ENCODE results near the gene IL15RA.
"Not testable (repeated sequence)": the region's sequence is repeated elsewhere in the genome, so short reads cannot be mapped to it uniquely, and the experiment has no call there.

DNA sequence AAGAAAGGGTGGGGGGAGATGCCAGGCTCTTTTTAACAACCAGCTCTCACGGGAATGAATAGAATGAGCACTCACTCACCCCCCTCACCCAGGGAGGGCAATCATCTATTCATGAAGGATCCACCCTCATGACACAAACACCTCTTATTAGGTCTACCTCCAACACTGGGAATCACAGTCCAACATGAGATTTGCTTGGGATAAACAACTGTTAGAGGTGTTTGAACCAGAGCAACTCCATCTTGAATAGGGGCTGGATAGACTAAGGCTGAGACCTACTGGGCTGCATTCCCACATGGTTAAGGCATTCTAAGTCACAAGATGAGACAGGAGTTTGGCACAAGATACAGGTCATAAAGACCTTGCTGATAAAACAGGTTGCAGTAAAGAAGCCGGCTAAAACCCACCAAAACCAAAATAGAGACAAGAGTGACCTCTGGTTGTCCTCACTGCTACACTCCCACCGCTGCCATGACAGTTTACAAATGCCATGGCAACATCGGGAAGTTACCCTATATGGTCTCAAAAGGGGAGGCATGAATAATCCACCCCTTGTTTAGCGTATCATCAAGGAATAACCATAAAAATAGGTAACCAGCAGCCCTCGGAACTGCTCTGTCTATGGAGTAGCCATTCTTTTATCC lies 27.9 kb upstream of the IL15RA start:
- not testable (repeated sequence) for TF ChIP-seq POLR2A (IDR thresholded peaks at IDR 0.05; ENCODE audit: low read depth, low read length); POLR2AphosphoS5 (IDR thresholded peaks at IDR 0.05; ENCODE audit: low read depth, low read length); TAF1 (IDR thresholded peaks at IDR 0.05; ENCODE audit: borderline replicate concordance, low read depth, low read length)
